DMS153 treated with DMSO at 0.1 percent for 48 hours (cell line): ENCODE results near the gene AGTR1.
"Not testable (repeated sequence)": the region's sequence is repeated elsewhere in the genome, so short reads cannot be mapped to it uniquely, and the experiment has no call there.

Experiments
- DNase-seq: peaks from one replicate; lab custom pipeline; 2025; ENCODE audit not compliant: unreplicated experiment; lab: John Stamatoyannopoulos, UW

Gene AGTR1

DNA sequence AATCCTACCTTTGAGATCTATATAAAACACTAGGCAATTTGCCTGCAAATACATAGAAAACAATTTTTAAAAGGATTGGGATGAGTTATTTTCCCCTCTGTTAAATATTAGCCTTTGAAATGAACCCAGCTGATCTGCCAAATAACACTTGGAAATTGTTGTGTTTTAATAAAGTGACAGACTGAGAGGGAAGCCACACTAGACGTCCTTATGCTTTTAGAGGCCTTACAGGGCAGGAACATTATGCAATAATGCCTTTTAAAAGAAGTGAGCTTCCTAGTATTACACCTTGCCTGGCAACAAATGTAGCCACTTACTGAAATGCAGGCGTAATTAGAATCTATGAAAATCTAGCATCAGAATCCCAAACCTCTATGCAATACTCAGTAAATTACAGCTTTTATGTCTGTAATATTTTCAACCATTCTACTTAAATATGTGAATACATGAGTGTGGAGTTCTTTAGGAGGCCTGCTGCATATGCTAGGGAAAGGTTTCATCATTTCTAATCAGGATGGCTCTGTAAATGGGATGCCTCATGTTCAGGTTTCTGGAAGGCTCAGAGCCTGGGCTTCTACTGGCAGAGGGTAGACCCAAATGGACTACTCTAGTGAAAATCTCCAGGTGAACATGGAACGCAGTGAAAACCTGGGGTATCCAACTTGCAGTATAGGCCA is 20.3 kb downstream of the AGTR1 start:
- DNase-seq = no peak

DNA sequence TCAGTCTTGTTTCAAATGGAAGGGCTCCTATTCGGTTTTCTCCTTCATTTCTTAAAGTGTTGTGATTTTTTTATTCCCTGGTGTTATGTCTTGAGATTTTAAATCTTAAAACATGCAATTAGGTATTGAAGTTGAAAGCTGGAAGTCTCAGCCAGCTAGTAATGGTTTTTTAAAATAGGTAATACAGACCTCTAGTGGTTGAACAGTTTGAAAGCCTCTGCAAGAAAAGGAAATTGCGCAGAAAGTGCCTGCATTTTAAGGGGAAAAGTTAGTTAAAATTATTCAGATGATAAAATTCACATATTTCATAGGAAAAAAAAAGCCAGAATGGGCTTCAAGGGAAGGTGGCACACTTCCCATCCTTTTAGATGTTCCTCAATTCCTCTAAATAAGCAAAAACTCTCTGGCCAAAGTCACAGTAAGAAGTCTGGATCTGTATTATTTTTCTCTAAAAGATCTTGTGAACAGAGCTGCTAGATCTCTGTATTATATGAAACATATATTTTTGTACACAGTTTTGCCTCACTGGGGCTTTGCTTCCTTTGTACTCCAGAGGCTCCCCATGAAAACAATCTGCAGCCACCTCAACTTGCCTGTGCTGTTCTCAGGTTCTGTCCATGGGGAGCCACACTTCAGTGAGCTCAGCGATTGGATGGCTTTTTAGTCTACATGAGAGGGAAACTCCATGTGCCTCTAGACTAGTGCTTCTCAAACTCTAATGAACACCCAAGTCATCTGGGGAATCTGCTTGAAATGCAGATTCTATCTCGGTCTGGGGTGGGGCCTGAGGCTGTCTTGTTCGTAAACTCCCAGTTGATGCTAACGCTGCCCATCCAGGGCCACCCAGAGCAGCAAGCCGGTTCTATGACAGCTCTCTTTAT is 21.5 kb downstream of the AGTR1 start:
- no peak for DNase-seq

DNA sequence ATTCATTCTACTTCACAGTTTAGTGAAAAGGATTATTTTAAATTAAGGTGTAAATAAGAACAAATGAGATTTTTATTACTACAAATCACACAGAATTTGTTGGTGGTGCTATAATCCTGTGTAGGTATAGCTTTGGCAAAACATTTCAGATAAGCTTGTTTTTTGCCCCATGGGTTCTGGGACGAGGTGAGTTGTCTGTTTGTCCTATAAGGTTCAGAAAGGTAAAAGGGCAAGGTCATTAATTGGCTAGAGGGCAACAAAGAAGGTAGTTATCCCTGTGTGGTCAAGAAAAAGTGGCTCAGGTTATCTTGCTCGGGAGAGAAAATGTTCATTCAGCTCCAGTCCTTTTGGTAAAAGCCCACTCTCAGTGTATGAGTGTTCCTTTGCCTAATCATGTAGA is 23.2 kb downstream of the AGTR1 start:
- DNase-seq = no peak

DNA sequence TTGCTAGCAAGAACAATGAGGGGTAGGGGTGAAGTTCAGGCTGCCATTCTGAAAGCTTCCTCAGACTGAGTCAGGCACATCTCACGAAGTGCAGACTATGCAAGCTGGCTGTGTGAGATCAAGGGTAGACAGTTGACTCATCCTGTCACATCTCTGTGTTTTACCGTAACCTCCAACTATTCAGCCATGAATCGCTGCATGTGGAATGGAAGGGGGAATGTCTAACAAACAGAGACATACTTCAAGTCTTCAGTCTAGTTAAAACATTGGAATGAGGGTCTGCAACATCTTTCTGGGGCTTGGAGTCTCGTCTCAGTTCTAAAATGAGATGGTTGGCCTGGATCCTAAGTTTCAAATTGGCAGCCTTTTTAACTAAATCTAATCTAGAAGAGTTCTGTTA is 25.9 kb downstream of the AGTR1 start:
- no peak for DNase-seq

DNA sequence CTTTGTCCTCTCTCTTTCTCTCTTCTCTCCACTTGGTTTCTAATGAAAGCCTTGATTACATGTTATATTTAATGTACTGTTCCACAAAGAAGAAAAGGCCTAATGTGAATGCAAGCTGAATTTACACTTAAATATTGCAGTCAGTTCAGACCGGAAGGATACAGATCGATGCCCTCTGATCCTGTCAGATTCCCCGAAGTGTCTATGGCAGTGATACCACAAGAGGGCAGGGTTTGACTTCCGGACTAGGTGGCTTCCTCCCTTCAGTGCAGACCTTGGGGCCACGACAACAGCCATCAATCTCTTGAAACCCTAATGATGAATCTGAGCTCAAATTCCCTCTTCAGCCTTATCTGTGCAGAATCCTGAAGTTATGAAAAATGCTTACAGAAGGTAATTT is 29.5 kb downstream of the AGTR1 start:
- peak; percentile 37 for DNase-seq

DNA sequence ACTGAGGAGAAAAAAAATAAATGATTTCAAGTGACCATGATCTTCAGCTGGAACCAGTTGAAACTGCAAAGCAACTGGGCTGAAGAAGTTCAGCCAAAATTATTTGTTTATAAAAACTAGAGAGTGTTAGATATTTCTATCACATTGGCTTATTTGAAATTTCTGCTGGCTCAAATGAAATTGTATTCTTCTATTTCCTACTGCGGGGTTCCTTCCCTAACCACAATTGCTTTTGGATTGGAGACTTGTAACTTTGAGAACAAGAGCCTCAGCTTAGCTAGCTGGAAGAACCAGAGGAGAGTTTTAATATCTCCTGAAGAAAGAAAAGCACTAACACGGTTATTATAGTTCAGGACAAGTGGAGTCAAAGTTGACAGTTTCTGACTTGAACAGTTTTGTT is 31.1 kb downstream of the AGTR1 start:
- DNase-seq = no peak

DNA sequence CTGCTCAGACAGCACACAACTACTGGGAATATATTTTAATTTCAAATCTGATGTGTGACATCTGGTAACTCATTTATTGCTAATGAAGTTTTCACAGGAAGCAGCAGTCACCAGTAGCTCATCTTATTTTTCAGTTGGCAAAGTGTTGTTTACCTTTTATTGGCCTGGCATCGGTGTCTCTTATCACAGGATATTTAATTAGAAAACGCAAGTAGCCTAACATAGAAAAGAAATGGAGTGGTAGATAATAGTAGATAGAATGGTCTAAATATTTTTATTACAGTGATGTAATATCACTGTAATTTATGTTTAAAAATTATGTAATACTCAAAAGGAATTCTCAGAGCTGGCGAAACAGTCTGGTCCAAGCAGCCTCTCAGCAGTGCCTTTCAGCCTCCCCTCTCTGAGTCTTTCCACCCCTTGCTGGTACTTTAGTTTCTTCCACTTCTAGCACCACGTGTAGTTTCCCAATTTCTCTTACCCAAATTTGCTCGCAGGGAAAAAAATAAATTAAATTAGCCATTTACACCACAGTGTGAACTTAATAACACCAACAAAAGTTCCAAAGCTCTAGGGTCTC is 31.9 kb downstream of the AGTR1 start:
- DNase-seq = no peak

DNA sequence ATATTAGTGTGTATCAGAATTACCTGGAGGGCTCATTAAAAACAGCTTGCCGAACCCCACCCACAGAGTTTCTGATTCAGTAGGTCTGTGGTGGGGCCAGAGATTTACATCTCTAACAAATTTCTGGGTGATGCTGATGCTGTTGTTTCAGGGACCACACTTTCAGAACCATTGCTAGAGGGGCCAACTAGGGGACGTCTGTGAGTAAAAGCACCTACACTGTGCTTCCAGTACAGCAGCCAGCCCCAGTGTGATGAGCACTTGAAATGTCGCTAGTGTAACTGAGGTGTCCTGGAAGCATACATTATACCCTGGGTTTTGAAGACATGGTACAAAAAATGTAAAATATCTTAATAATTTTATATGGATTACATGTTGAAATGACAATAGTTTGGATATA is 33.0 kb downstream of the AGTR1 start:
- no peak for DNase-seq

DNA sequence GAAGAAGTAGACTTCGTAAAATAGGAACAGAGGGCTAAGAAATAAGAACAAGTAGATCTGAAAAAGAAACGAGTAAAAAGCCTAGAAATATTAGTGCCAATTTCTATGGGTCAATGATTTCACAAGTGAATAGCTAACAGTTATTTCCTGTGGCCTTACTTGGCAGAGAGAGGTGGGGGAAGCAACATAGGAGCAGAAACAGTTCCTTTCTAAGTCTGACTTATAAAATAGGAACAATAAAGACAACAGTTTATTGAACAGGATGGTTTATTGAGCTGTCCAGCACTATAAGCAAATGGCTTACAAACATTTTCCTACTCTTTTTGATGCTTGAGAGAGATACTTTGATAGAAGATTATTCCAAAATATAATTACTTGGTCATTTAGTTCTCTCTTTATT is 37.9 kb downstream of the AGTR1 start:
- DNase-seq = no peak

DNA sequence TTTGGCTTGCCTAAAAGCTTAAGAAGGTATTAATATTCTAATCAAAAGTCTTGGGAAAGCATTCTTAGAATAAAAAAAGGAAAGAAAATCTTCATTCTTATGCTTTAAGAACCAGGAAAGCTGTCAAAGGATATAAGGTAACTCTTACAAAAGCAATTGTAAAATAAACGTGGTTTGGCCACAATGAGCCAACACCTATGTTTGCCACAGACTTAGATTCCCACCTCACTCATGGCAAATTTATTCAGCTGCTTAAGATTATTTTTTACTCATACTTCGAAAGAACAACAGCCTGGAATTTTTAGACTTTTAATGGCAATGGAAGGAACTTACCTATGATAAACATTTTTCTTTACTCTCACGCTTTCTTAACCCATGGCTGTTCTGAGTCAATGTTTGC is 38.4 kb downstream of the AGTR1 start:
- no peak for DNase-seq

DNA sequence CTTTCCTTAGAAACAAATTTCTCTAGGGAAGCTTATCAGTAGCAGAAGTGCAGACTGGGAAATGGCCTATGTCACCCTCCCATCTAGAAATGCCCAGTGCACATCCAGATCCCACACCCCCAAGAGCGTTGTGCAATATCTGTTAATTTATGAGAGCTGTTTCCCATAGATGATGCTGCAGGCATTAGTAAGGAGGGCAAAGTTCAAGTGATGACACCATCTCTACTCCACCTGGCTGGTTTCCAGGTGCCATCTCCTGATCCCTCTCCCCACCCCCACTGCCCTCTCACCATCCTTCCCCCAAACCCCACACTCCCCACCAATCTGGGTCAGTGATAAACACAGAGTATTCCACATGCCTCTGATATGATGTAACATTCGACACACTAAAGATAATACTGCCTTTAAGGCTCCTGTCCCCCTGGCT is 39.4 kb downstream of the AGTR1 start:
- DNase-seq = no peak

DNA sequence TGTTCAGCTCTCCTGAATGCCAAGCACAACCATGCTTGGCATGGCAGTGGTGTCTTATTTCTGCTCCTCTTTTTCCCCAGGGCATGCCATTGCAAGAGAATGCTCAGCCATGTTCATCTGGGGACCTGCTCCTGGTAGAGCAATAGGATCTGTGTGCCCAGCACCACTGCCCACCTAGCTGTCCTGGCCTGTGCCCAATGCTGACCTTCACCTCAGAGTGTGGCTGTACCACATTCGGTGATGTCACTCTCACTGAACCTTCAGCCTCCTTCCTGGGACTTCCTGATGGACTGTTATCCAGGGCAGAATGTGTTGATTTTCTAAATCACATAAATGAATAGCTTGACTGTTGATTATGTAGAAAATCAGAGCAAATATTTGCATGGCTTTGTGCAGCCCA is 42.0 kb downstream of the AGTR1 start:
- no peak for DNase-seq

DNA sequence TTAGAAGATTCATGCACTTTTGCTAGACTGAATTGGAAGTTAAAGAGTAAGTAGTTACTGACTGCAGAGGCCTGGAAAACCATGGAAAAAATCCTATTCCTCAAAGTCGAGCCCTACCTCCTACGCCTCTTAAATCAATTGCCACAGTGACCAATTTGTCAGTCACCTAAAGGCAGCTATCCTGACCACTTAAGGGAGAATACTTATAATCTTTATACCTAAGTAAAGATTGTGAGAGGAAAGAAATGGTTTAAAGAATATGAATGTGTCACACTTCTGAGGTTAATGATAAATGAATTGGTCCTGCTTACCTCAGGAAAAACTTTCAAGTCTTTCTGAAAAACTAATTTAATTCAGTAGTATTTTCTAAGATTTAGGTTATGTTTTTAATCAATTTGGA is 42.6 kb downstream of the AGTR1 start:
- DNase-seq = no peak

DNA sequence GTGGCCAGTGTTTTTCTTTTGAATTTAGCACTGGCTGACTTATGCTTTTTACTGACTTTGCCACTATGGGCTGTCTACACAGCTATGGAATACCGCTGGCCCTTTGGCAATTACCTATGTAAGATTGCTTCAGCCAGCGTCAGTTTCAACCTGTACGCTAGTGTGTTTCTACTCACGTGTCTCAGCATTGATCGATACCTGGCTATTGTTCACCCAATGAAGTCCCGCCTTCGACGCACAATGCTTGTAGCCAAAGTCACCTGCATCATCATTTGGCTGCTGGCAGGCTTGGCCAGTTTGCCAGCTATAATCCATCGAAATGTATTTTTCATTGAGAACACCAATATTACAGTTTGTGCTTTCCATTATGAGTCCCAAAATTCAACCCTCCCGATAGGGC is 43.5 kb downstream of the AGTR1 start:
- no peak for DNase-seq

DNA sequence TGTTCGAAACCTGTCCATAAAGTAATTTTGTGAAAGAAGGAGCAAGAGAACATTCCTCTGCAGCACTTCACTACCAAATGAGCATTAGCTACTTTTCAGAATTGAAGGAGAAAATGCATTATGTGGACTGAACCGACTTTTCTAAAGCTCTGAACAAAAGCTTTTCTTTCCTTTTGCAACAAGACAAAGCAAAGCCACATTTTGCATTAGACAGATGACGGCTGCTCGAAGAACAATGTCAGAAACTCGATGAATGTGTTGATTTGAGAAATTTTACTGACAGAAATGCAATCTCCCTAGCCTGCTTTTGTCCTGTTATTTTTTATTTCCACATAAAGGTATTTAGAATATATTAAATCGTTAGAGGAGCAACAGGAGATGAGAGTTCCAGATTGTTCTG is 44.4 kb downstream of the AGTR1 start:
- no peak for DNase-seq

DNA sequence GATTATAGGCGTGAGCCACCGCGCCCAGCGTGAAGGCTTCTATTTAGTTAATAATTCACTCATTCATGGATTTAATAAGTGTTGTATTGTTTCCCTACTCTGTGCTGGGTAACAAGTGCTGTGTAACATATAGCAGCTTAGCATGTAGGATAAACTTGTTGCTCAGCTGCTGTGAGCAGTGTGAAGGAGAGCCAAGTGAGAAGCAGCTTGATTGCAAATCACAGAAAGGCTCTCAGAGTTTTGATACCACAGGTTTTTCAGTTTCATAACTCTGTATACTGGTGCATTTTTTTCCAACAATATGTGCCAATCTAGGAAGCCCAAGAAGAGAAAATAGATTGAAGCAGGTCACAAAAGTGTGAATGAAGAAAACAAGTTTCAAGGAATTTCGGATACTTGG is 48.4 kb downstream of the AGTR1 start:
- DNase-seq = no peak

DNA sequence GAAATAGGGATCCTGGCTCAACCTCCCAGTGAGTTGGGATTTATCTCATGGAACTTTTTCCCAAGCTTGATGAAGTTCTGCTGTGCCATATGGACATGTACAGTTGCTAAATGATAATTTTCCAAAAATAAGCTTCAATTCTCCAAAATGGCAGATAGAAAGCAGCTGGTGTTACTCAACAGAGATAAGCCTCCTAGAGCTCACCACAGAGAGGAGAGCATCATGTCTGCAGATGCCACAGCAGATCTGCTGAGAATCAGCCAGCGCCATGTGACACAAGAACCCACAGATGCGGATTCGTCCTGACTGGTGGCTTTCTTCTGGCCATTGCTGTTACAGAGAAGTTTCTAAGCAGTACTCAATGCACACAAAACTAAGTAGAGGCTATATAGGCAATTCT is 50.6 kb downstream of the AGTR1 start:
- DNase-seq = no peak

DNA sequence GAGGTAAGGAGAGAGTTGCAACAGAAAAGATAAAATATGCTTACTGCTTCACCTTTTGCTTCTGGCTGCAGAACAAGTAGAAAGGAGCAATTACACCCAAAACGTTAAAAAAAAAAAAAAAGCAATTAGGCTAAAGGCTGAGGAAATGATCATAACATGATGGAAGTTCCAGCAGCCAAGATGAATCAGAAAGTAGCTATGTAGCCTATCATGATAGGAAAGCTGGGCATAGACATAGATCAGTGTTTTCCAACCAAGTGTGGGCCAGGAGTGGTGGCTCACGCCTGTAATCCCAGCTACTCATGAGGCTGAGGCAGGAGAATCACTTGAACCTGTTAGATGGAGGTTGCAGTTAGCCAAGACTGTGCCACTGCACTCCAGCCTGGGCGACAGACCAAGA is 52.6 kb downstream of the AGTR1 start:
- DNase-seq = no peak

DNA sequence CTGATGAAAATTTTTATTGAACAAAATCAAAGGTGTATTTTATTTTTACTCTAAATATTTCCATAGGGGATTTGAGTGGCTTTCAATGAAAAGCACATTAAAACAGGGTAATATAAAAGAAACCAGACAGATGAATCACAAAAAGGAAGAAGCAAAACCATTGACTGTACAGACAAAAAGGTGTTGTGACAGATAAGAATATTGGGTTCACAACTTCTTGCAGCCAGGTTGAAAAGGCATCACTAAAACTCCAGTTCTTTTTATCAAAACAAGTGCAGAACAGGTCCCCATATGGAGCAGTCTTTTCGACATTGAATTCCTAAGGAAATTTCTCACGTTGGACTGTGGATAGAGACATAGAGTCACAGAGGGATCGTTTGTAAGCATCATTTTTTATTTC is 53.8 kb downstream of the AGTR1 start:
- DNase-seq = no peak

DNA sequence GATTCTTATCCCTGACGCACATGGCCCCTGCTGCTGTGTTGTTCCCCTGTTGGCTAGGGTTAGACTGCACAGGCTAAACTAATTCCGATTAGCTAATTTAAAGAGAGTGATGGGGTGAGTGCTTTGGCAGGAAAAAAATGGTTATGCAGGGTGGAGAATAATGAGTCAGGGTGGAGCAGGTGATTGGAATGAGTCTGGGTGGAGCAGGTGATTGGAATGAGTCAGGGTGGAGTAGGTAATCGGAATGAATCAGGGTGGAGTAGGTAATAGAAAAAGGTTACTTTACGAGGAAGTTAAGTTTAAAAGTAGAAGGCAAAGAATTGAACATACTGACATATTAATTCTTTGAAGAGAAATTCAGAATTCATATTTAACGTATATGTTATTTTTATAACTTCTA is 55.7 kb downstream of the AGTR1 start:
- not testable (repeated sequence) for DNase-seq

DNA sequence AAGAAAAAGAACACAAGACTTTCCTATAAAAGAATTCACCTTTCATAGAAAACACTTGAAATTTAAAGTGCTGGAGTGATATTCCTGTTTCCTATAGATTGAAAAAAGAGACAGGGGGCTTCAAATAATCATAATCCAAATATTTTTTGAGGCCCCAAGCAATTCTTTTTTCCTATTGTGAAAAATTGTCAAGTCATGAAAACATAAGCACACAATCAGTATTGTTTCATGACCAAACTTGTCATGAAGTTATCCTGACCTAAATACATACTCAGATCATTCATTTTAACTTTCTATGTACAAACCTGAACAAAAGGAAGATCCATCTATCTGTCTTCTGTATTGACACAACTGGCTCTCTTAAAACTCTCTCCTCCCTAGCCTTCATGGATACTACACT is 57.9 kb downstream of the AGTR1 start:
- no peak for DNase-seq

DNA sequence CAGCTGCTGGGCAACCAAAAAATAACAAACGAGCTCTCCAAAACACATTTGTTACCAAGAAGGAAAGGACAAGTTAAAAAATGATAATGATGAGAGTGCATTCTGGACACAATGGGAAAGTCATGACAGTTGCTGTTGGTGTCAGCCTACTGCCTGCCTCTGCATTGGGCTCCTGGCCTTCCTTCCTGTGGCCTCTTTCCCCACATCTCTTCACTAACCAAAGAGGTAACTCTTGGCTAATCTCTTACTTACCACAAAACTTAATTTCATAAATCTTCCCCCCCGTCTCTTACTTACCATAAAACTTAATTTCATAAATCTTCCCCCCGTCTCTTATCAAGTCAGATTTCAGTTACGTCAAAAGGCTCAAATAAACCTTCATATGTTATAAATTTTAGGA is 58.6 kb downstream of the AGTR1 start:
- no peak for DNase-seq
